A673 (cell line): Measurements from ENCODE around the gene SRP68. TPM values are rescaled to one million over a fixed set of nuclear protein-coding genes. Genes with fewer than 3 reads are reported as not detected.

Experiments
- BruUV-seq: library from RNA; stranded (reverse); fragments of 400-500 nt; replicated peaks from 2 replicates; lab custom pipeline; 2021; lab: Mats Ljungman, UMichigan
- CTCF ChIA-PET: fragments of 300-600 bp; sonication (Branson Sonifier 250); formaldehyde crosslinking; loops from one replicate; lab custom pipeline; 2022; ENCODE audit warnings: antibody characterized with exemption; lab: Charles Lee
- POLR2A ChIA-PET: fragments of 300-600 bp; sonication (Branson Sonifier 250); formaldehyde crosslinking; loops from one replicate; lab custom pipeline; 2022; ENCODE audit warnings: antibody characterized with exemption; ENCODE audit not compliant: low non-redundant PET; lab: Charles Lee
- DNase-seq: peaks from one replicate; pipeline ENCODE4 v3.0.0-alpha.2; 2015; ENCODE audit warnings: low spot score
- H3K27ac ChIP-seq: fragments of 200-600 bp; sonication (generic); 2 replicates; pipeline ENCODE4 v1.5.1; 2016; ENCODE audit warnings: mixed run types, low read depth, mild to moderate bottlenecking, mixed read lengths, antibody characterized with exemption, low read length; ENCODE audit not compliant: poor library complexity, severe bottlenecking
- H3K27me3 ChIP-seq: fragments of 200-600 bp; sonication (generic); replicated peaks from 2 replicates; pipeline ENCODE4 v1.6.1; 2017; ENCODE audit warnings: mixed run types, low read depth, mild to moderate bottlenecking, mixed read lengths, antibody characterized with exemption, low read length; ENCODE audit not compliant: insufficient read depth, poor library complexity
- H3K36me3 ChIP-seq: fragments of 200-600 bp; sonication (generic); 2 replicates; pipeline ENCODE4 v1.6.1; 2016; ENCODE audit warnings: mixed run types, mild to moderate bottlenecking, mixed read lengths, antibody characterized with exemption, low read length; ENCODE audit not compliant: insufficient read depth, poor library complexity, severe bottlenecking
- H3K4me1 ChIP-seq: fragments of 200-600 bp; sonication (generic); 2 replicates; pipeline ENCODE4 v1.6.1; 2017; ENCODE audit warnings: mixed run types, mild to moderate bottlenecking, mixed read lengths, antibody characterized with exemption, low read length; ENCODE audit not compliant: insufficient read depth, poor library complexity, severe bottlenecking
- H3K4me3 ChIP-seq: fragments of 200-600 bp; sonication (generic); 2 replicates; pipeline ENCODE4 v1.5.1; 2016; ENCODE audit warnings: low read depth, mixed run types, mild to moderate bottlenecking, mixed read lengths, low read length; ENCODE audit not compliant: poor library complexity, severe bottlenecking
- H3K9me3 ChIP-seq: fragments of 200-600 bp; sonication (generic); 2 replicates; pipeline ENCODE4 v1.6.1; 2016; ENCODE audit warnings: mixed run types, low read depth, mild to moderate bottlenecking, mixed read lengths, antibody characterized with exemption, low read length; ENCODE audit not compliant: poor library complexity, severe bottlenecking
- CTCF ChIP-seq: fragments of 300-800, 200-600 bp; sonication (generic); conservative IDR thresholded peaks from 2 replicates; pipeline ENCODE4 v1.5.1; 2017; ENCODE audit warnings: low read depth, mild to moderate bottlenecking, antibody characterized with exemption, low read length, moderate library complexity, mixed read lengths
- EZH2 ChIP-seq: fragments of 200-600 bp; sonication (generic); IDR thresholded peaks from 2 replicates; pipeline ENCODE4 v1.6.1; 2017; ENCODE audit warnings: borderline replicate concordance, low read depth, mild to moderate bottlenecking, mixed read lengths, antibody characterized with exemption, low read length; ENCODE audit not compliant: poor library complexity, severe bottlenecking
- intact Hi-C: fragments of 100-400 bp; cut with micrococcal nuclease; formaldehyde crosslinking; loops from one replicate; pipeline ENCODE4 v1.10.0; 2022; ENCODE audit not compliant: unreplicated experiment
- total RNA-seq: library from RNA; stranded (reverse); gene quantifications from 2 replicates; pipeline ENCODE4 v1.2.3, GENCODE V29; 2021

The SRP68 gene
- total RNA-seq, 1 experiment from 2014 or later = 96.4 TPM

GRCh38 chr17:76107509-76107908 lies 35.2 kb upstream of the SRP68 start:
- ChIA-PET CTCF (no interaction called here), POLR2A (no interaction called here)
- TF ChIP-seq EZH2 (no peak), CTCF (peak; percentile 54)
- Histone ChIP-seq H3K4me1 (peaks cover 5% of the 10 kb centered on the region), H3K27me3 (no peaks in the 10 kb centered on the region), H3K9me3 (no peaks in the 10 kb centered on the region), H3K27ac (no peak overlapping the region), H3K4me3 (no peak overlapping the region), H3K36me3 (no peaks in the 10 kb centered on the region)
- intact Hi-C loops = no loop called here
- DNase-seq = peak; percentile 43
- BruUV-seq = no TSS peak

GRCh38 chr17:76106703-76107102 lies 34.4 kb upstream of the SRP68 start:
- ChIA-PET POLR2A (no interaction called here), CTCF (interaction anchor here (0.7 kb wide), 1 partner anchor 101 kb away, joined by 7 read pairs; no protein-coding TSS in a partner anchor)
- no peak for TF ChIP-seq CTCF
- TF ChIP-seq EZH2 = no peak
- Histone ChIP-seq H3K27me3 (no peaks in the 10 kb centered on the region), H3K27ac (no peak overlapping the region), H3K36me3 (peaks cover 1% of the 10 kb centered on the region), H3K4me3 (no peak overlapping the region), H3K9me3 (no peaks in the 10 kb centered on the region), H3K4me1 (peaks cover 10% of the 10 kb centered on the region)
- BruUV-seq = no TSS peak
- no peak for DNase-seq
- intact Hi-C loops = no loop called here

- Histone ChIP-seq H3K27ac (no peak overlapping the region), H3K9me3 (no peaks in the 10 kb centered on the region), H3K27me3 (no peaks in the 10 kb centered on the region), H3K36me3 (peaks cover 14% of the 10 kb centered on the region), H3K4me3 (no peak overlapping the region), H3K4me1 (peaks cover 10% of the 10 kb centered on the region)
- CTCF ChIA-PET = no interaction called here
- DNase-seq = no peak
- intact Hi-C loops = no loop called here
- POLR2A ChIA-PET = no interaction called here
- no TSS peak for BruUV-seq
- no peak for TF ChIP-seq CTCF
- no peak for TF ChIP-seq EZH2
Observed at GRCh38 chr17:76104896-76105231, 32.5 kb upstream of the SRP68 start.
